DMS53 (cell line): ENCODE measurements around the gene RTN3.
A peak's percentile ranks its signal among the peaks of the same experiment; 100 is the strongest.

Experiments
- DNase-seq: peaks from one replicate; lab custom pipeline; 2025; lab: John Stamatoyannopoulos, UW

RTN3 gene

DNA sequence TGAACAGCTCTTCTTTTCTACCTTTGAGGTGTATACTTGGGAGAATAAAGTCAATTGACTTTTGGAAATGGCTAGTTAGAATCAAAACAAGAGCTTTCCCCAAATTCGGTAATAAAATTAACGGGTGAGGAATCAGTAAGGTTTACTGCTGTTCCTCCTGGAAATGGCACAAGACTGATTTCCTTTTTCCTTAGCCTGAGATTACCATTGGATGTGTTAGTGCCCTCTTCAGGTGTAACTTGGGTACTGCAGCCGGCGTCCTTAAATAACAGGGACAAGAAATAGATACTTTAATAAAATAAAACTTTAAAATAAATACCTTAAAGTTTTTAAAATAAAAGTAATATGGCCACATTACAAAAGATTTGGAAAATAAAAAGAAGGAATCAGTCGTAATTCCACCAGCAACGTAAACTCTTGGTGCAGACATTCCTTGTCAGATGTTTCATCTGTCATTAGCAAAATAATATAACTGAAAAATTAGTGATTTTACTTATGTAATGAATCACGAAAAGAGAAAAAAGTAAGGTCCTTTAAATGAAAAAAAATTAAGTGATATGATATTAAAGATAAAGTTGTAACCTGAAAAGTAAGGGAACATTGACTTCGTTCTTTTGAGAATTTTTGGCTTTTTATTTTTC is 57.5 kb downstream of the RTN3 start:
- peak; percentile 79 for DNase-seq

DNA sequence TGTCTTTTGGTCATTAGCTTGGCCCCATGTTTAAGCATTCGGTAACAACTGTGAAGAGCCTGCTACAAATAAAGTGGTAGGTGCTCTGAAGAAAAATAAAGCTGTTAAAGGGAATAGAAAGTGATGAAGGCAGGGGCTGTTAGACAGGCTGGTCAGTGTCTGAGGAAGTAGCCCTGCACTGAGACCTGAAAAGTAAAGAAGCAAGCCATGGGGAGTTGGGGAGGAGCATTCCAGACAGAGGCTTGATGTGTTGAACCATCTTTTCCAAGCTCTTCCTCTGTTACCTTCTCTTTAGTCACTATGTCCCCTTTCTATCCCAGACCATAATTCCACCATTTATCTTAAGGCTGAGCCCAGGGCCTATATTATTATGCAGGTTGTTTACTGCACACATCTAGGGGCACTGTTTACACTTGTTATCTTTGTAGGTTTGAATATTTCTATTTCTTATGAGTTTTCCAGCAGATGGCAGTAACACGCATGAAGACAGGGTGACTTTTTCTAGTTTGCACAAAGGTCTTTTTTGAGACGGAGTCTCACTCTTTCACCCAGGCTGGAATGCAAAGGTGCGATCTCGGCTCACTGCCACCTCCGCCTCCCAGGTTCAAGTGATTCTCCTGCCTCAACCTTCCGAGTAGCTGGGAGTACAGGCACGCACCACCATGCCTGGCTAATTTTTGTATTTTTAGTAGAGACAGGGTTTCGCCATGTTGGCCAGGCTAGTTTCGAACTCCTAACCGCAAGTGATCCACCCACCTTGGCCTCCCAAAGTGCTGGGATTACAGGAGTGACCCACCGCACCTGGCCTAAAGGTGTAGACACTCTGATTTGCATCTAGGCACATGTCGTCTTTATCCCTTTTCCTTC is 64.2 kb downstream of the RTN3 start:
- peak; percentile 12 for DNase-seq

DNA sequence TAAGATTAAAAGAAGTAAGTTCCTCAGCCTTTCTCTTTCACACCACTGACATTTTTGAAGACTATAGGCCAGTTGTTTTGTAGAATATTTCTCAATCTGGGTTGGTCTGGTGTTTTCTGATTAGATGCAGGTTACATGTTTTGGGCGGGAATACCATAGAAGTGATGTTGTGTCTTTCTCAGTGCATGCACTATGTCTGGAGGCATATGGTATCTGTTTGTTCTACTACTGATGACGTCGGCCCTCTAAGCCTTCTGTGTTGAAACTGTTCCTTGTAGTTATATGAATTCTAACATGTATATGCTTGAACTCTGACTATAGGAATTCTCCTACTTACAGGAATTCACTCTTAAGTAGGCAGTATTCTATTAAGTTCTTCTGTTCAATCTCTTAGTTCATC is 65.7 kb downstream of the RTN3 start:
- no peak for DNase-seq

DNA sequence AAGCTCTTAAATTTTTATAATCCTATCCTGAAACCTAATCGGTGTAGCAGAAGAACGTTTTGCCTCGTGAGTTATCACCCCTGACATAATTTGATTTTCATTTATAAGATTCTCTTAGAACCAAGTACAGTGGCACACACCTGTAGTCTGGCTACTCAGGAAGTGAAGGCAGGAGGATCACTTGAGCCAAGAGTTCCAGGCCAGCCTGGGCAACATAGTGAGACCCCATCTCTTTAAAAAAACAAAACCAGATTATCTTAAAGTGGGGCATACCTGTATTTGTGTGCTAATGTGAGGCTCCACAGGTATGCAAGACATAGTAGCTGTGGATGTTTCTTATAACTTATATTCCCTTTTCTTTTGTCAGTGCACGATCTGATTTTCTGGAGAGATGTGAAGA is 68.3 kb downstream of the RTN3 start:
- DNase-seq: no peak

DNA sequence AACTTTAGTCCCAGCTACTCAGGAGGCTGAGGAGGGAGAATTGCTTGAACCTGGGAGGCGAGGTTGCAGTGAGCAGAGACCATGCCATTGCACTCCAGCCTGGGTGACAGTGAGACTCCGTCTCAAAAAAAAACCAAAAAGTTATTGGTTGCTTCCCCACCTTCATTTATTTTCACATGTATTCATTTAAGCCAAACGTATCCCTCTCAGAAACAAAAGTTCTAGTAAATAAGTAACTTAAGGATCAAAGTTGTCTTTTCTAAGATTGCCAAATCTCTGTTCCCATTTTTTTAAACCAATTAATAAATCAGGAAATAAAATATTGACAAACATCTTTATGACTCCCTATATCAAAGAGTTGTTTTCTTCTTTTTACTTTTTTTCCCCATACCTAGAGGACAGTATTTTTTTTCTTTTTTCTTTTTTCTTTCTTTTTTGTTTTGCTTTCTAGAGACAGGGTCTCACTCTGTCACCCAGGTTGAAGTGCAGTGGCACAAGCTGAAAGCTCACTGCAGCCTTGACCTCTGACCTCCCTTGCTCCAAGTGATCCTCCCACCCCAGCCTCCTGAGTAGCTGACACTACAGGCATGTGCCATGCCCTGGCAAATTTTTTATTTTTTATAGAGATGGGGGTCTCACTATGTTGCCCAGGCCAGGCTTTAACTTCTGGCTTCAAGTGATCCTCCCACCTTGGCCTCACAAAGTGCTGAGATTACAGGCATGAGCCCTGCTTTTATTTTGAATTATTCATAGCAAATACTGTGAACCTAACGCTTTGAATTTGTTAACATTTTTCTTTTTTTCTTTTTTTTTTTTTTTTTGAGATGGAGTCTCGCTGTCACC is 75.8 kb downstream of the RTN3 start:
- no peak for DNase-seq

DNA sequence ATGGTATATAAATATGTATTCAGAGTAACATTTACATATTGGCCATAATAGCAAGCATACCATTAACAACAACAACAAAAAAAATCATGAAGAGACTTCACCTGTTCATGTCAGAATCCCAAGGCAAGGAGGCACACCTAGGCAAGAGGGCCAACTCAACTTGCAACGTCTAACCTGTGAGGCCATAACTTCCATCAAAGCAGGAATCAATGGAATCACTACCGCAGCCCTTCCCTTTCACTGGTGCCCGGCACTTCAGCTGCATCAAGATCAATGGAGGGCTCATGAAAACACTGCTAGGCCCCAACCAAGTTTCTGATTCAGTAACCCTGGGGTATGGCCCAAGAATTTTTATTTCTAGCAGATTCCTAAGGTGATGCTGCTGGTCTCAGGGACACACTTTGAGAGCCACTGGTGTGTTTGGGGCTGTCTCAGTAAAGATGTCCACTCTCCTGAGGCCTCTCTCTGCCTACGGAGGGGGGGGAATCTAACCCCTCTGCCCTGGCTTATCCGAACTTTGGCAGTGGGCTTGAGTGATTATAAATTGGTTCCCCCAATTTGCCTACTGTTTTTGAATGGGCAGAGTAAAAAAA is 79.3 kb downstream of the RTN3 start:
- DNase-seq: no peak

DNA sequence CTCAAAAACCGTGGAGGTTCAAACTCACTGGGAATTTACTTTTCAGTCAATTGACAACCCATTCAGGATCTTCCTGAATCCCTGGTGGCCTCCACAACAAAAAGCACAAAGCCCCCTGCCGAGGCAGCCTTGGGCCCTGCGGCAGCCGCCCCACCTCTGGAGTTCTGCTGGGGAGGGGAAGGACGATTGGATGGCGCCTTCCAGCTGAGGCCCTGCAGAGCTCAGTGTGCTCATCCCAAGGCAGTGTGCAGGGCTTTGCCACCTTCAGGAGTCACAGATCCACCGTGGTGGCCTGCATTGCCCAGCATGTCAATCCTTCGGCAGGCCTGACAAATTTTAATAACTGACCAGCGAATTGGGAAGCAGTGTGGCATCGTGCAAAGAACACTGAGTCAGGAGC is 79.9 kb downstream of the RTN3 start:
- no peak for DNase-seq

DNA sequence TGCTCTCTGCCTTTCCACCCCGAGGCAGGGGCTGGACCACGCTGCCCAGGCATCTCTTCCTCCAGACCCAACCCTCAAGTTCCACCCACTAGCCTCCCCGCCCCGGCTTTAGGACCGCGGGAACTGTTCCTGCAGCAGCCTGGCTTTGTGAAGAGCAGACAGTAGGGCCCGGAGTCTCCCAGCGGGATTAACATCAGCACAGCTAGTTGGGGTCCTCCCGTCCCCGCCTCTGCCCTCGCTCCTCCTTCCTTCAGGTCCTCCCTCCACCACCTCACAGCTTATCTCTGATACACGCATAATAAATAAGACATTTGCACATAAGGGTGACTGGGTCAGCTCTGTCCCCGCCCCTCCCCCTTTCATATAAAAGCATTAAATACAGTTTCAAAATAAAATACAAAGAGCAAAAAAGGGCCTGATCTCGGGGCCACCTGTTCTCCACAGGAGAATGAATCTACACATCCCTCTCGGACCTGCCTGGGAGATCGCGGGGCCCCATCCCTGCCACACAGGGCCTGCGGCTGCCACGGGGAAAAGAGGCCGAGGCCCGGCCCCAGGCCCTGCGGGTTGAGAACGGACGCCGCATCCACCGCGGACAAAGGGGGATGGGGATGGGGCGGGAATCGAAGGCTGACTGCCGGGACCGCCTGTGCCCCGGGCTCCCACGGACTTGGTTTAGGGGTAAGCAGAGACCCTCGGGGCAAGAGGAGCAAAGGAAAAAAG is 80.8 kb downstream of the RTN3 start:
- peak; percentile 51 for DNase-seq

DNA sequence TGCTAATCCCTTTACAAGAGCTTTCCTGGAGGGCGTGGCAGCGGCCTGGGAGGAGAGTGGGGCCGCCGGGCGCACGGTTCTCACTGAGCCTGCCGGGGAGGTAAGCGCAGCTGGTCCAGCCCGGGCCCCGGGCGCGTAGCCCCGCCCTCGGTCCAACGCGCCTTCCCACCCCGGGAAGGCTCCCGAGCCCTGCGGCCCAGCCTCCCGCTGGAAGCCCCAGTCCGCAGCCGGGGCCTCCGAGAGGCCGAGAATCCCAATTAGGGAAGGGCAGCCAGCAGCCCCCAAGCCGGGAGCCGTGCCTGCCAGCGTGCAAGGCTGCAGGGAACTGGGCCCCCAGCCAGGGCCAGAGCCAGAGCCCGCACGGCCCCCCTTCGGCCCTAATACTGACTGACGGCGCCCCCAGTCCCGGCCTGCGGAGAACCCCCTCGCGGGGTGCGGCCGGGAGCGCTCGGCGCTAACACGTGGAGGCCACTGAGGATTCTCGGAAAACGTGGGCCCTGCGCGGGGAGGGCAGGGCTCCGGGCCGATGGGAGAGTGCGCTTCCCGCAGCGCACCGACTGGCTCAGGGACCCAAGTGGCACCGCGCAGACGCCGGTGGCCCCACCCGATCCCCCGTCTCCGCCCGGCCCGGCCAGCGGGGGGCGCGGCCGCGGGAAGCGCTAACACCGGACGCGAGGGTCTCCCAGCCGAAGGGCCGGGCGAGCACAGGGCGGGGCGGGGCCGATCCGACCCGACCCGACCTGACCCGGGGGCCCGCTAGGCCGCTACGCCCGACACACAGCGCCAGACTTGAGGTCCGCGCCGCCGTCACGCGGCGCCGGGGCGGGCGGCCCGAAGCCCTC is 81.6 kb downstream of the RTN3 start:
- peak; percentile 63 for DNase-seq

DNA sequence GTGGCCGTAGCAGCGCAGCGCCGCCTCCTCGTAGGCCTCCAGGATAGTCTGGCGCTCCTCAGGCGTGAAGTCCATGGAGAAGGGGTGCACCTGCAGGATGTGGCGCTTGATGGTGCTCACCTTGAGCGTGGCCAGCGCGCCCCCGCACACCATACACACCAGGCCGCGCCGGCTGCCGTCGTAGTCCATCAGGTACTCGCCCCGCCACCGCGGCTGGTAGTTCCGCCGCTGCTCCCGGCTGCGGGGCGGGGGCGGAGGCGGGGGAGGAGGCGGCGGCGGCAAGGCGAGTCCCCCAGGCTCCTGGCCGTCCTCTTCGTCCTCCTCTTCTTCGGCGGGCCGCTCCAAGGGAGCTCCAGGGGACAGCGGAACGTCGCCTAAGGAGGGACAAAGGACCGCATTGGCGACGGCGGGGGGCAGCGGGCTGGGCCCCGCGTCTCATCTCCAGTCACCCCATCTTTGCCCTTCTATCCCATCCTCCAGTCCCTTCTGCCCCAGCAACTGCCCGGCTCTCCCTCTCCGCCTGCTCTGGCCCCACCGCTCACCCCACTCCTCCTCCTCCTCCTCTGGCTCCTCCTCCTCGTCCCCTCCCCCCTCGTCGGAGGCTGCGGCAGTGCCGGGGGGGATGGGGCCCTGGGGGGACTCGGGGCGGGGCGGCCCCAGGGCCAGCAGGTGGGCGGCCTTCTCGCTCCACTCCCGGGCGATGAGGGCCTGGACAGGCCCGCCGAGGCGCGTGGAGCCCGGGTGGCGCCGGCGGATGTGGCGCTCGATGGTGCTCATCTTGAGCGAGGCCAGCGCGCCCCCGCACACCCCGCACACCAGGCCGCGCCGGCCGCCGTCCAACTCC is 82.4 kb downstream of the RTN3 start:
- DNase-seq: no peak

DNA sequence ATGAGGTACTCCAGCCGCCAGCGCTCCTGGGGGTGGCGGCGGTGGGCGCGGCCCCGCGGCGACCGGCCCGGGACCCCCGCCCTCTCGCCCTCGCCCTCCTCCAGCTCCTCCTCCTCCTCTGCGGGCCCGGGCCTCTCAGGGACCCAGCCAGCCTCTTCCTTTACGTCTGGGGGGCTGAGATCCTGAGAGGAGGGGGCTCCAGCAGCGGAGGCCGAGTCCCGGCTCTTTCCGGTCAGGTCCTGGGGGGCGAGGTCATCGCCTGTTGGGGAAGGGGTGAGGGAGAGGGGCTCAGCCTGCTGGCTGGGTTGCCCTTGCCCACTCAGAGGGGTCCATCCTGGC is 83.0 kb downstream of the RTN3 start:
- no peak for DNase-seq

DNA sequence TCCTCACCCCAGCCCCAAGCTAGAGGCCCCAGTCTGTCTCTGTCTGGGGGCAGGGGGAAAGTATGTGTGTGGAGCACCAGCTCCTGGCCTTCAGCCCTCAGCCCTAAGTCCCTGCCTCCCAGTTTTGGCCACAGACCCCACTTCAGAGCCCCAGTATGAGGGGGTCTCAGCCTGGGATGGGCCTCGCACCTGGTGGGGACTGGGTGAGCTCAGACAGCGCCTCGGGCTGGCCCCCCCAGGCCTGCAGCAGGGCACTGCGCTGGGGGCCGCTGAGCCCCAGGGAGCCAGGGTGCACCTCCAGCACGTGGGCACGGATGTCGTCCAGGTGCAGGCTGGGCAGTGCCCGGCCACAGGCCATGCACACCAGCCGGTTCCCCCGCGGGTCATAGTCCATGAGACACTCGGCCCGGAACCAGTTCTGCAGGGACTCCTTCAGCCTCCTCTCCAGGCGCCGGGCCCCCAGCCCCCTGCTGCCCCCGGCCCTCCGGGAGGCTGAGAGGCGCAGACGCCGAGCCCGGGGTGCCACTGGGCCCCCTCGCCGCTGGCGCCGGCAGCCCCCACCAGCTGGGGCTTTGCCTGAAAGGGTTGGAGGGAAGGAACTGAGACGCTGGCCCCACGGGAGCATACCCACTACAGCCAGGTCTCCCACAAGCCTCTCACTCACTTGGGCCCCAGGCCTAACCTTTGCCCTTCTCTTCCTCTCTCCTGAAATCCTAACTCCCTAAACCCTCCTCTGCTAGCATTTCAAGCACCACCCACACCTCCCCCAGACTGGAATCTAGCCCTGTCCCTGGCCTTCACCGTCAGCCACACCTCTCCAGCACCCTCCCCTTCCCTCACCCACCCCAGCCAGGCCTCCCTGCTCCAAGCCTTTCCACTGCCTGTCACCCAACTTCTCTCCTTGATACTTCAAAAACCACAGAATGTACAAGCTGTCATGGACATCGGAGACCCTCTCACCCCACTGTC is 83.7 kb downstream of the RTN3 start:
- DNase-seq: peak; percentile 21

DNA sequence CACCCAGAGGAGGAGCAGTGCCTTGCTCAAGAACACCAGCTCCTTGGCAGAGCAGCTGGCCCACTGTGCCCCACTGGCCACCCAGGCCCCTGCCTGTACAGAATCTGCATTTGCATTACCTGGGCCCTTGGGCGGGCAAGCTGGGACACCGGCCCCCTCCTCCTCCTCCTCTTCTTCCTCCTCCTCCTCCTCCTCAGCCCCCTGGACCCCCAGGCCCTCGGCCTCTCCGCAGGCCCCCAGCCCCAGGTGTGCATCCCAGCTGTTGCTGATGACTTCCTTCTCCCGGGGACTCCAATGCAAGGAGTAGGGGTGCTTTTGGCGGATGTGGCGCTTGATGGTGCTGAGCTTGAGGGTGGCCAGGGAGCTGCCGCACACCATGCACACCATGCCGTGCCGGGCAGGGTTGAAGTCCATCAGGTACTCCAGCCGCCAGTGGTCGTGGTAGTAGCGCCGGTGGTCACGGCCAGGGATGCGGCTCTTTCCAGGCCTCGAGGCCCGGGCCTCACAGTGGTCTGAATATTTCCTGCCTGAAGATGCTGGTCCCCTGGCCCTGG is 84.5 kb downstream of the RTN3 start:
- DNase-seq: no peak

DNA sequence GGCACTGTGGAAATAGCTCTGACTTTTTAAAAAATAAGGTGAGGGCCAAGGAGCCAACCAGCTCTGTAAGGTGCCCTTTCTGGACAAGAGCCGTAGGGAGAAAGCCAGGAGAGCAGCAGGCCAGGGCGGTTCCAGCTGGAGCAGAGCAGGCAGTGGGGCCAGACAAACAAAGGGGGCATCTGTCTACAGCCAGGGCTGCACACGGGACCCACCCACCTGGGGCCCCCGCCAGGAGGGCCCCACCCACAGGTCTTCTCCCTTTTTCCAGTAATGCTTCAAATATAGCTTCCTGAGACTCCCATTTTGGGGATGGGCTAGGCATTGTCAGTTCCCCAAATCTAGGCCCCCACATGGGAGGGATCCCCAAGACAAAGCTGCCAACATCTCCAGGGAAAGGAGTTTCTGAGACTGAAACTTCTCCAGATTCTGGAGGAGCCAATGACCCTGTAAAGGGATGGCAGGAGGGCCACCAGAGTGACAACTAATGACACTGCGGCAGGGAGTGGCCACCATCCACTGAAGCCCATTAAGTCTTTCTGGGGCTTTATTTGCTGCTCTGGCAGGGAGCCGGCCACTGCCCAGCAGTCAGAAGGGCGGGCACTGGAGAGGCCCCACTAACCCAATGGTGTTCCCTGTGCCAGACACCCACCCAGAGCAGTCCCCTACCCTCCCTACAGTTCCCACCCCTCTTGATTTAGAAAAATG is 85.4 kb downstream of the RTN3 start:
- no peak for DNase-seq

DNA sequence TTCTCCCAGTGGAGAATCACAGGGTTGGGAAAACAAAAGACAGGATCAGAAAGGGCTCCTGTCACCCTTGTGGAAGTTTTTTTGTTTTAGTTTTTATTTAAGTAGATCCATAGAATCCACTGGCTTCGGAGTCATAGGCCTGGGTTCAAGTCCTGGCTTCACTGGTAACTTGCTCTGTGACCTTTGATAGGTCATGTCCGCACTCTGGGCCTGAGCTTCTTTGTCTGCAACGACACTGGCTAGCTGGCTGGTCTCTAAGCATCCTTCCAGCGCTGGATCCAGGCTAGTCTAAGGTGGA is 85.9 kb downstream of the RTN3 start:
- DNase-seq: no peak

DNA sequence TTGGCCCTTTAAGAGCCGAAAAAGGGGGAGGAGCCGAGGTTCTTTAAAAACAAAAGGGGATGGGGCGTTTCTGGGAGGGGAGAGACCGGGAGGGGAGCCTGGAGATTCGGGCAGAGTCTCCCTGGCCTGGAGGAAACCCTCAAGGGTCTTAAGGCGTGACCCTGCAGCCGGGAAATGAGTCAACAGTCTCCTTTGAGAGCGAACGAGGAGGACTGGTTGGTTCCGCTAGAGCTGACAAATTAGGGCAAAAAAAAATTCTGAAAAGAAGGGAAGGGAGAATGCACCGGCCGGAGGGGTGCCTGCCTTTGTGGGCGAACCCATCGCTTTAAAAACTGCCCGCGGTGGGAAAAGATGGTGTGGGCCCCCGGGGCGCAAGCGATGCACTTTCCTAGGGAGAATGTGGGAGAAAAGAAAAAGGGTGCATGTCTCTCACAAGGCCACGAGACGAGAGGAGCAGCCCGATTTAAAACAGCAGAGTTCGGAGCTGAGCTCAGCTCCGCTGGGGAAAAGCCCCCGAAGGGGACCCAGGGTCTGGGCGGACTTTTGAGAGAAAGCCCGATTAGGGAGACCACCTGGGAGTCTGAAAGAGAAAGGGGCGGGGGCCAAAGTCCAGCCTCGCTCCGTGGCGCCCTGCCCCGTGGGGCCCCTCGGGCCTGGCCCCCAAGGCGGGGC is 86.4 kb downstream of the RTN3 start:
- DNase-seq: peak; percentile 67
